Transverse colon (tissue), 4 donors: Measurements from ENCODE around the gene CWC25. TPM values are rescaled to one million over a fixed set of nuclear protein-coding genes. Genes with fewer than 3 reads are reported as not detected.

Experiments used
- DNase-seq: peaks from one replicate; pipeline ENCODE4 v3.0.0-alpha.2; 2019
- H3K27ac ChIP-seq, 4 donors: fragments of 200-600 bp; sonication (generic); 2 replicates each; pipeline ENCODE4 v1.5.1; 2016 to 2018; ENCODE audit warnings: inconsistent platforms in 4 of 4
- H3K27me3 ChIP-seq: fragments of 200-600 bp; sonication (generic); 2 replicates; pipeline ENCODE4 v1.5.1; 2017; ENCODE audit warnings: inconsistent platforms
- H3K36me3 ChIP-seq, 4 donors: fragments of 200-600 bp; sonication (generic); 2 replicates each; pipeline ENCODE4 v1.5.1; 2017 to 2019; ENCODE audit warnings: inconsistent platforms in 4 of 4
- H3K4me1 ChIP-seq, 4 donors: fragments of 200-600 bp; sonication (generic); 2 replicates each; pipeline ENCODE4 v1.5.1; 2017 to 2020; ENCODE audit warnings: inconsistent platforms in 4 of 4
- H3K4me3 ChIP-seq, 4 donors: fragments of 200-600 bp; sonication (generic); 1 replicate in 1 of 4; 2 replicates in 3 of 4; pipeline versions ENCODE4 v1.5.1 to v1.6.1; 2017 to 2019; ENCODE audit warnings: inconsistent platforms in 4 of 4
- H3K9me3 ChIP-seq, 2 donors: fragments of 200-600 bp; sonication (generic); 2 replicates each; pipeline ENCODE4 v1.5.1; 2017 to 2019; ENCODE audit warnings: inconsistent platforms in 2 of 2
- EP300 ChIP-seq: sonication (generic); formaldehyde crosslinking; IDR thresholded peaks from one replicate; pipeline ENCODE4 v1.6.1; 2017; ENCODE audit warnings: antibody characterized with exemption, low read depth
- POLR2A ChIP-seq: fragments of 450-650 bp; IDR thresholded peaks from one replicate; pipeline ENCODE4 v1.6.1; 2016; ENCODE audit warnings: antibody characterized with exemption, mild to moderate bottlenecking, moderate library complexity
- POLR2AphosphoS5 ChIP-seq, 3 donors: sonication (generic); formaldehyde crosslinking; IDR thresholded peaks; one replicate each; pipeline ENCODE4 v1.6.1; 2016; ENCODE audit warnings: antibody characterized with exemption in 3 of 3
- WGBS, 2 donors: methylation state at CpG; one replicate each; pipeline ENCODE4 v1.1.5; 2018; ENCODE audit warnings: low coverage in 1 of 2; 5-methylcytosine and 5-hydroxymethylcytosine counted together
- in situ Hi-C, 4 donors: fragments of 200-750 bp; cut with MboI; loops; one replicate each; pipeline versions ENCODE4 v1.15.0 to v1.15.1; 2017; ENCODE audit warnings: low sequenced_read_pairs in 3 of 4, low pct_ligation_motif_present in 1 of 4, low pct_unique_long_range_greater_than_20kb in 1 of 4
- intact Hi-C: fragments of 100-400 bp; cut with DNase I; formaldehyde crosslinking; loops from one replicate; pipeline ENCODE4 v1.15.1; 2023; ENCODE audit warnings: low total_unique reads
- total RNA-seq, 4 donors: library from RNA; depleted of rRNA; stranded (reverse); fragments of >200 nt; gene quantifications; one replicate each; pipeline ENCODE4 v1.1.0, GENCODE V29; 2016
- TF ChIP-seq, protein P1 (sequence below), 5 experiments: fragments of 200-600 bp in 3 of 5; fragments of 450-650 bp in 2 of 5; sonication (generic) in 3 of 5; IDR thresholded peaks; 1 replicate in 2 of 5; 2 replicates in 3 of 5; pipeline ENCODE4 v1.5.1; 2016 to 2017; ENCODE audit warnings: antibody characterized with exemption in 5 of 5, inconsistent platforms in 3 of 5, mild to moderate bottlenecking in 2 of 5, moderate library complexity in 1 of 5

Gene CWC25
- total RNA-seq, 4 donors from 2014 or later: 22.1 to 97.3 (median 37.5) TPM

DNA sequence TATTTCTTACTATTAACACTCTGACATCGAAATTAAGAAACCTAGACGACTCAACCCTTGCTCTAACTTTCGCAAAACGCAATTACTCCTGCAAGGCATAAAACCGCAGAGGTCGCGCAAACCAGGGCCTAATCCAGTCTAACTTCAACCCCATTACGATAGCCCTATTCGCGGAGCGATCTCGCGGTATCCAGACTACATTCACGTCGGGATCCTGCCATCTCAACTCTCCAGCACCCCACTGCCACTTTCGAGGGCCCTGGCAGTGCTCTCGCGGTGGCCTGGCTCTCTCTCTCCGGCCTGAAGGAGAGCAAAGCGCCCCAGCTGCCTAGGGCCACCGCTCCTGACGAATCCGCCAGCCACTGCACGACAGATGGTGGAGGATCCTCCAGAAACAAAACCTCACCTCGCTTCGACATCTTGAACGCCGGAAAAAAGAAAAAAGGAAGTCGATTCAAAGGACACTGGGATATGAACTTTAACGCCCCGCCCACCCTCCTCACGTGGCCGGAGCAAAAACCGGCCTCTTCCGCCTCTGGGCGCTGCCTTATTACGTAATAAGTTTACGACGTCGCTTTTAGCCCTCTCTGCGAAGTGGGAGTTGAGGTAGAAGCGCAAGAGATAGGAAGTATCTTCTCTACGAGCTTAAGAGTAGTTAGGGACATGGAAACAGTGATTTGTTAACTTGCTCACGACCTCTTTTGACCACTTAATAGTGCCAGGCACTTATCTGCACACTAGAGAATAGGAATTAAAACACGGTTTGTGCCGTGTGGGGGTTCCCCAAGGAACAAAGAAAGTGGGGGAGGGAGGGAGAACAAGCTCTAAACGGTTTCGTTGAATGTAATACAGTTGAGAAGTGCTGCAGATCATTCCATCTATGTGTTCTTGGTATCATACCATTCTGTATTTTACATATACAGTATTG, 28.4 kb upstream of the CWC25 start, which contains the start of gene RPL23:
RPL23 (minus strand) TSS at position 430 of the 928 bp plus-strand sequence; CDS start at position 419, 11 bp downstream.
- peak; percentile 96 to 99 (median 98) for TF ChIP-seq POLR2AphosphoS5 (IDR thresholded peaks at IDR 0.05)
- TF ChIP-seq POLR2A: peak; percentile 97
- TF ChIP-seq, protein P1, sequence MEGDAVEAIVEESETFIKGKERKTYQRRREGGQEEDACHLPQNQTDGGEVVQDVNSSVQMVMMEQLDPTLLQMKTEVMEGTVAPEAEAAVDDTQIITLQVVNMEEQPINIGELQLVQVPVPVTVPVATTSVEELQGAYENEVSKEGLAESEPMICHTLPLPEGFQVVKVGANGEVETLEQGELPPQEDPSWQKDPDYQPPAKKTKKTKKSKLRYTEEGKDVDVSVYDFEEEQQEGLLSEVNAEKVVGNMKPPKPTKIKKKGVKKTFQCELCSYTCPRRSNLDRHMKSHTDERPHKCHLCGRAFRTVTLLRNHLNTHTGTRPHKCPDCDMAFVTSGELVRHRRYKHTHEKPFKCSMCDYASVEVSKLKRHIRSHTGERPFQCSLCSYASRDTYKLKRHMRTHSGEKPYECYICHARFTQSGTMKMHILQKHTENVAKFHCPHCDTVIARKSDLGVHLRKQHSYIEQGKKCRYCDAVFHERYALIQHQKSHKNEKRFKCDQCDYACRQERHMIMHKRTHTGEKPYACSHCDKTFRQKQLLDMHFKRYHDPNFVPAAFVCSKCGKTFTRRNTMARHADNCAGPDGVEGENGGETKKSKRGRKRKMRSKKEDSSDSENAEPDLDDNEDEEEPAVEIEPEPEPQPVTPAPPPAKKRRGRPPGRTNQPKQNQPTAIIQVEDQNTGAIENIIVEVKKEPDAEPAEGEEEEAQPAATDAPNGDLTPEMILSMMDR (IDR thresholded peaks at IDR 0.05): no peak
- DNase-seq: peak; percentile 96
- in situ Hi-C loops: loop anchor here in 1 of 4 donors (25.0 kb wide), 1 partner anchor 309 kb away; the partner anchor contains the start of genes ARL5C and PLXDC1
- WGBS, 2 donors: 1 to 2% methylated on average over 12 to 48 of the region's 48 CpGs
- Histone ChIP-seq H3K9me3 (no peaks in the 10 kb centered on the region), H3K27ac (peak within 1 kb of the TSS; percentile 86 to 94 (median 92)), H3K36me3 (peaks cover 0 to 36% (median 10%) of the 10 kb centered on the region in 4 donors), H3K4me3 (peak within 1 kb of the TSS; percentile 39 to 57 (median 54)), H3K4me1 (peaks cover 11 to 32% (median 25%) of the 10 kb centered on the region in 4 donors), H3K27me3 (no peaks in the 10 kb centered on the region)
- intact Hi-C loops: no loop called here

DNA sequence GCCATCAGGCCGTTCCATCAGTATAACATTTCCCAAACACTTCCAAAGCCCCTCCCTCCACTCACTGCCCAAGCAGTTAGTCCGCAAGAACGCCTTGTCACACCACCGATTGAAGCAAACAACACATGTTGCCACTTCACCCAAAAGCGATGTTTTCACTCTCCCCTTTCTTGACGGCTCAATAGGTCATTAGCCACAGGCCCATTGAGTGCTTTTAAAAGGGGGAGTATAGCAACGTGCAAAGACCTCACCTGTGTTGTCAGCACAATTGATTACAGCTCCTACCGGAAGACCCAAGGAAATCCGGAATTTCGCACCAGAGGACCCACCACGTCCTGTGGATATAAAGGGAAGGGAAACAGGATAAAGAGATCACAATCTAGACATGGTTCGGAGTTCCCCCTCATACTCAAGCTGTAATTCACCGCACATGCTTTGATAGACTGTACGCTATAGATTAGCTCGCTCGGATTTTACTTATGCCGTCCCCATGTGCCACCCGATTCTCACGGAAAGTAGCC, 27.7 kb upstream of the CWC25 start:
- Histone ChIP-seq H3K4me1 (peaks cover 11 to 32% (median 25%) of the 10 kb centered on the region in 4 donors), H3K9me3 (no peaks in the 10 kb centered on the region), H3K27me3 (no peaks in the 10 kb centered on the region), H3K36me3 (peaks cover 0 to 42% (median 11%) of the 10 kb centered on the region in 4 donors), H3K4me3 (peak overlapping the region; percentile 7 to 57 (median 54)), H3K27ac (peak overlapping the region; percentile 86 to 94 (median 92))
- in situ Hi-C loops (loop anchor here in 1 of 4 donors (25.0 kb wide), 1 partner anchor 309 kb away; the partner anchor contains the start of genes ARL5C and PLXDC1), intact Hi-C loops (no loop called here)
- WGBS, 2 donors: 1 to 2% methylated on average over 11 to 19 of the region's 19 CpGs
- DNase-seq: no peak
- TF ChIP-seq, protein P1 (IDR thresholded peaks at IDR 0.05): no peak
- TF ChIP-seq EP300: no peak
- no peak for TF ChIP-seq POLR2A
- TF ChIP-seq POLR2AphosphoS5 (IDR thresholded peaks at IDR 0.05): no peak

DNA sequence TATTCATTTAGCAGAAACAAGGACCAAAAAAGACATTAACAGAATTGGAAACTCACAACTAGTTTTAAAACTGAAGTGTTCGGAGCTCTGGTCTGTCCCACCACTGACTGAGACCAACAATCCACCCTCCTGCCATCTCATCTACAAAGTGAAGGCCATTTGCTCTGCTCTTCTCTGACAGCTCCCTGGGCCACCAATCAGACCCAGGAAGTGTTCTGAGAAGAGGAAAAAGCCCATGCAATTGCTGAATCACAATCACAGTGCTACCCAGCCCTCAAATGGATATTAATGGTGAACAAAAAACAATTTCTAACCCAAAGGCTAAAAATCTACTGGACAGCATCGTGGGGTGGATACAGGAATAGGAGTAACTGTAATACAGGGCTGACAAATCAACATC, 26.3 kb upstream of the CWC25 start:
- H3K4me3 ChIP-seq: peak overlapping the region in 3 of 4 donors; percentile 54 to 57 (median 55)
- H3K36me3 ChIP-seq: peaks cover 0 to 48% (median 14%) of the 10 kb centered on the region in 4 donors
- 27 to 41% methylated on average over 2 of the region's 2 CpGs for WGBS, 2 donors
- no peak for TF ChIP-seq POLR2A
- TF ChIP-seq POLR2AphosphoS5 (IDR thresholded peaks at IDR 0.05): no peak
- TF ChIP-seq, protein P1 (IDR thresholded peaks at IDR 0.05): no peak
- TF ChIP-seq EP300: no peak
- intact Hi-C loops: no loop called here
- no peaks in the 10 kb centered on the region for H3K27me3 ChIP-seq
- H3K27ac ChIP-seq: peak overlapping the region in 2 of 4 donors; percentile 92 to 94
- no peak for DNase-seq
- H3K4me1 ChIP-seq: peaks cover 11 to 29% (median 25%) of the 10 kb centered on the region in 4 donors
- in situ Hi-C loops: loop anchor here in 1 of 4 donors (25.0 kb wide), 1 partner anchor 311 kb away; the partner anchor contains the start of genes ARL5C and PLXDC1
- H3K9me3 ChIP-seq: no peaks in the 10 kb centered on the region

GRCh38 chr17:38850374-38850773, 25.3 kb upstream of the CWC25 start:
- in situ Hi-C loops (loop anchor here in 1 of 4 donors (25.0 kb wide), 1 partner anchor 312 kb away; the partner anchor contains the start of genes ARL5C and PLXDC1), intact Hi-C loops (no loop called here)
- TF ChIP-seq EP300 (no peak), POLR2A (no peak), POLR2AphosphoS5 (IDR thresholded peaks at IDR 0.05) (no peak)
- TF ChIP-seq, protein P1 (IDR thresholded peaks at IDR 0.05): no peak
- WGBS, 2 donors: 70 to 71% methylated on average over 6 to 7 of the region's 7 CpGs
- no peaks in the 10 kb centered on the region for H3K27me3 ChIP-seq
- DNase-seq: no peak
- no peak overlapping the region for H3K27ac ChIP-seq
- no peak overlapping the region for H3K4me3 ChIP-seq
- peaks cover 0 to 48% (median 14%) of the 10 kb centered on the region in 4 donors for H3K36me3 ChIP-seq
- H3K4me1 ChIP-seq: peaks cover 11 to 29% (median 25%) of the 10 kb centered on the region in 4 donors
- no peaks in the 10 kb centered on the region for H3K9me3 ChIP-seq
